ENCODE results near the gene COX8A. TPM values are rescaled to one million over a fixed set of nuclear protein-coding genes. Genes with fewer than 3 reads are reported as not detected.
"Not testable (repeated sequence)": the region's sequence is repeated elsewhere in the genome, so short reads cannot be mapped to it uniquely, and the experiment has no call there.

COX8A gene
- 100 to 1,000 TPM; 150 to 327 (median 212) TPM for polyA plus RNA-seq (ENCODE audit: insufficient read length in 4 of 4)

- peak; percentile 98 to 100 (median 100) for DNase-seq (ENCODE audit: low read depth in 4 of 4, low spot score in 3 of 4)
These were observed at the start of gene COX8A for GRCh38 chr11:63974259-63975143. TSS of gene COX8A (plus strand) at chr11:63974620. CDS start at chr11:63974681, 61 bp downstream.

- no peak for DNase-seq (ENCODE audit: low read depth in 4 of 4, low spot score in 3 of 4)
These were observed 44.8 kb upstream of the COX8A start for GRCh38 chr11:63929616-63930015.

GRCh38 chr11:63931045-63931444, 43.4 kb upstream of the COX8A start:
- no peak for DNase-seq (ENCODE audit: low read depth in 4 of 4, low spot score in 3 of 4)

- DNase-seq (ENCODE audit: low read depth in 4 of 4, low spot score in 3 of 4), result no peak
These were observed 42.5 kb upstream of the COX8A start for GRCh38 chr11:63931876-63932275.

GRCh38 chr11:63933459-63933858, 41.0 kb upstream of the COX8A start:
- no peak for DNase-seq (ENCODE audit: low read depth in 4 of 4, low spot score in 3 of 4)

- DNase-seq (ENCODE audit: low read depth in 4 of 4, low spot score in 3 of 4), result no peak
These were observed 36.5 kb upstream of the COX8A start for GRCh38 chr11:63937713-63938478.

GRCh38 chr11:63938479-63939396, 35.7 kb upstream of the COX8A start, which contains the start of gene NAA40:
TSS of gene NAA40 (plus strand) at chr11:63939002. CDS start at chr11:63939097, 95 bp downstream.
- DNase-seq (ENCODE audit: low read depth in 4 of 4, low spot score in 3 of 4), result peak; percentile 87 to 92 (median 90)

GRCh38 chr11:63939397-63939891, 35.0 kb upstream of the COX8A start:
- DNase-seq (ENCODE audit: low read depth in 4 of 4, low spot score in 3 of 4), result no peak

GRCh38 chr11:63940786-63941185, 33.6 kb upstream of the COX8A start:
- DNase-seq (ENCODE audit: low read depth in 4 of 4, low spot score in 3 of 4), result no peak

- no peak for DNase-seq (ENCODE audit: low read depth in 4 of 4, low spot score in 3 of 4)
These were observed 32.5 kb upstream of the COX8A start for GRCh38 chr11:63941901-63942300.

GRCh38 chr11:63942803-63943202, 31.6 kb upstream of the COX8A start:
- DNase-seq (ENCODE audit: low read depth in 4 of 4, low spot score in 3 of 4), result no peak

- no peak for DNase-seq (ENCODE audit: low read depth in 4 of 4, low spot score in 3 of 4)
These were observed 29.4 kb upstream of the COX8A start for GRCh38 chr11:63944987-63945386.

- peak in 1 of 4 donors; percentile 57 for DNase-seq (ENCODE audit: low read depth in 4 of 4, low spot score in 3 of 4)
These were observed 28.8 kb upstream of the COX8A start for GRCh38 chr11:63945477-63946163.

GRCh38 chr11:63951779-63952536, 22.5 kb upstream of the COX8A start:
- no peak for DNase-seq (ENCODE audit: low read depth in 4 of 4, low spot score in 3 of 4)

GRCh38 chr11:63952570-63952969, 21.9 kb upstream of the COX8A start:
- no peak for DNase-seq (ENCODE audit: low read depth in 4 of 4, low spot score in 3 of 4)

GRCh38 chr11:63958008-63958407, 16.4 kb upstream of the COX8A start:
- DNase-seq (ENCODE audit: low read depth in 4 of 4, low spot score in 3 of 4), result no peak

GRCh38 chr11:63961608-63962412, 12.6 kb upstream of the COX8A start:
- DNase-seq (ENCODE audit: low read depth in 4 of 4, low spot score in 3 of 4), result no peak

- not testable (repeated sequence) for DNase-seq (ENCODE audit: low read depth in 4 of 4, low spot score in 3 of 4)
These were observed 10.5 kb upstream of the COX8A start for GRCh38 chr11:63963895-63964294.

All from left renal pelvis (tissue), 4 donors.